GM12892 (cell line): ENCODE data around the gene ABCC4.

Experiments used
- DNase-seq: peaks from one replicate; pipeline ENCODE4 v3.0.0; 2011; ENCODE audit not compliant: insufficient read length
- FAIRE-seq: peaks from 2 replicates; lab custom pipeline; 2011; peaks lifted over from hg19 to GRCh38; lab: Jason Lieb, UNC
- POLR2A ChIP-seq: IDR thresholded peaks from 2 replicates; pipeline ENCODE4 v1.6.1; 2011; ENCODE audit warnings: low read depth, low read length, control low read depth
- POLR2AphosphoS5 ChIP-seq: IDR thresholded peaks from 2 replicates; pipeline ENCODE4 v1.6.1; 2011; ENCODE audit warnings: low read depth, low read length, control low read depth
- TAF1 ChIP-seq: IDR thresholded peaks from 2 replicates; pipeline ENCODE4 v1.6.1; 2011; ENCODE audit warnings: low read depth, mild to moderate bottlenecking, control low read depth, low read length, borderline replicate concordance

The ABCC4 gene

GRCh38 chr13:95251641-95252040, 49.6 kb downstream of the ABCC4 start:
- FAIRE-seq, result peak; percentile 21
- no peak for TF ChIP-seq POLR2A
- TF ChIP-seq POLR2AphosphoS5, result no peak; the same call in 1 of the 2 replicates
- no peak for TF ChIP-seq TAF1
- DNase-seq, result no peak

GRCh38 chr13:95250961-95251360, 50.3 kb downstream of the ABCC4 start:
- DNase-seq (no peak), FAIRE-seq (no peak)
- no peak for TF ChIP-seq POLR2A
- no peak for TF ChIP-seq POLR2AphosphoS5
- no peak for TF ChIP-seq TAF1

DNA sequence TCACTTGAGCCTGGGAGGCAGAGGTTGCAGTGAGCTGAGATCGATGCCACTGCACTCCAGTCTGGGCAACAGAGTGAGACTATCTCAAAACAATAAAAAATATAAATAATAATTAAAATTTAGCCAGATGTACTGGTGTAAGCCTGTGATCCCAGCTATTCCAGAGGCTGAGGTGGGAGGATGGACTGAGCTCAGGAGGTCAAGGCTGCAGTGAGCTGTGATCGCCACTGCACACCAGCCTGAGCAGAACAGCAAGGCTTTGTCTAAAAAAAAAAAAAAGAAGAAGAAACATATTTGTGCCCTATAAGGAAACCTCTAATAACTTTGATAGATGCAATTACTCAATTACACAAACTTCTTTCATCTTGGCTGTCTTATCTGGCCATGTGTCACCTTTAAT, 52.3 kb downstream of the ABCC4 start:
- FAIRE-seq (no peak), DNase-seq (no peak)
- TF ChIP-seq POLR2AphosphoS5 (no peak), TAF1 (no peak), POLR2A (no peak)

DNA sequence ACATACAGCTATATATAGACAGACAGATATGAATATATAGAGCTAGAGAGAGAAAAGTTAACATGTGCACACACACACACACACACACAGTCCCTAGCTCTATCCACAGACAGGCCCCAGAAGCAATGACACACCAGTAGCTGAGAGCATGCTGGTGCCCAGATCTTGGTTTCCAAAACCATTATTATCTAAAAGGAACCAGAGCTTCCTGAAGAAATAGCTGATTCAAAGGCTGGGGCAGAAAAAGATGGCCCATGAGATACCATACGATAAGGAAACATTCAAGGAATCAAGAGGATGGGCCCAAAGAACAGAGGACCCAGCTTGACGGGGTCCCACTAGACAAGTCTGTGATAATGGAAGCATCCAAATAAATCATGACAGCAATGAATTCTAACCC, 53.4 kb downstream of the ABCC4 start:
- DNase-seq (no peak), FAIRE-seq (no peak)
- TF ChIP-seq TAF1, result no peak
- no peak for TF ChIP-seq POLR2A
- TF ChIP-seq POLR2AphosphoS5, result no peak

DNA sequence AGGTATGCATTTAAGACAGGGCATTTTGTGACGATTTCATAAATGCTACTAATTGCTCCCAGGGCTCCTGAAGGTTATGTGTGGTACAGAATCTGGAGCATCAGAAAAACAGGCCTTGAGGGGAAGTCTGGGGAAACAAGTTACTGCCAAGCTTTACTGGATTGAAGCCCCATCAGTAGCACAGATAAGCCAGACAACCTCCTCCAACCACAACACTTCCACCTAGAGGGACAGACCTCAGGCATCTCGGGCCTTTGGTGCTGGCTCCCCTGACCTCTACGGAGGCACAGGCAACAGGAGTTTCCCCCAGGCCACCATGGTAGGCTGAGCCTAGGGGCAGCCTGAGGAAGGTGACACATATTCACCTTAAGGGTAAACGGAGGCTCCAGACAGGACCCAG, 54.1 kb downstream of the ABCC4 start:
- FAIRE-seq (no peak), DNase-seq (no peak)
- no peak for TF ChIP-seq TAF1
- no peak for TF ChIP-seq POLR2AphosphoS5
- no peak for TF ChIP-seq POLR2A

- FAIRE-seq (peak; percentile 48), DNase-seq (no peak)
- no peak for TF ChIP-seq TAF1
- TF ChIP-seq POLR2A, result no peak
- no peak for TF ChIP-seq POLR2AphosphoS5
Observed at GRCh38 chr13:95246292-95247082, 54.8 kb downstream of the ABCC4 start.

DNA sequence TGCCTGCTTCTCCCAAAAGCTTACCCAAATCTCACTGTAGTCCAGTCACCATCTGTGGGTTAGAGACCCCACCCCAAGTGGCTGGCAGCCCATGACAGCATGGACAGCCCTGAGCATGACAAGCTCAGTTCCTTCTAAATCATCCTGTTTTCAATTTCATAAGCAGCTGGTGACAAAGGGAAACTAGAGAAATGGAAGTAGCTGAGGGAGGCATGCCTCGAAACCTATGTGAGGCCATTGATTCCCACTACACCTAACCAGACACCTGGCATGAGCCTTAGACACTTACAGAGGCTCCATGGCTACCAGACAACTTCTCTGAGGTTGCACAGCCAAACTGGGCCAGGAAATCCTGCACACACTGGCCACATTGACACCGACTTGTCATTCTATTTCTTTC, 56.2 kb downstream of the ABCC4 start:
- FAIRE-seq (peak; percentile 36), DNase-seq (no peak)
- no peak for TF ChIP-seq TAF1
- TF ChIP-seq POLR2A, result no peak
- TF ChIP-seq POLR2AphosphoS5, result no peak

- FAIRE-seq, result no peak
- no peak for DNase-seq
- no peak for TF ChIP-seq POLR2A
- TF ChIP-seq TAF1, result no peak
- no peak for TF ChIP-seq POLR2AphosphoS5
Observed at GRCh38 chr13:95243207-95243606, 58.0 kb downstream of the ABCC4 start.

GRCh38 chr13:95241321-95241720, 59.9 kb downstream of the ABCC4 start:
- TF ChIP-seq POLR2AphosphoS5 (no peak), TAF1 (no peak), POLR2A (no peak)
- DNase-seq (no peak), FAIRE-seq (no peak)

DNA sequence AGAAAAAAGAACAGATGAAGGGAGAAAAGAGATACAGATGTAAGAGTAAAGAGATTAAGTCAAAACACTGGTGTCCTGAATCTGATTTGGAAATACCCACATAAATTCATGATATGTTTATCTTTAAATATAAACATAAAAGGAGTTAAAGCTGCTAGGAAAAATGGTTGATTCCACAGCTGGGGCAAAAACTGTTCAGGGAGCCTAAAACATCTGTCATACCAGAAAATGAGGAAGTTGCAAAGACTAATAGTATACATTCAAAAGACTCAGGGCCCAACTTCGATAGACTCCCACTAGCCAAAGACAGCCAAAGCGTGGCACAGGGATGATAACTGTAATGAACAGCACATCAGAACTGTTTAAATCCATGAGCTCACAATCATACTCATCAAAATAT, 62.0 kb downstream of the ABCC4 start:
- no peak for TF ChIP-seq POLR2AphosphoS5
- TF ChIP-seq POLR2A, result no peak
- no peak for TF ChIP-seq TAF1
- DNase-seq, result no peak
- no peak for FAIRE-seq

- TF ChIP-seq POLR2A (no peak), TAF1 (no peak), POLR2AphosphoS5 (no peak)
- DNase-seq (no peak), FAIRE-seq (no peak)
Observed at GRCh38 chr13:95237310-95237870, 63.9 kb downstream of the ABCC4 start.

DNA sequence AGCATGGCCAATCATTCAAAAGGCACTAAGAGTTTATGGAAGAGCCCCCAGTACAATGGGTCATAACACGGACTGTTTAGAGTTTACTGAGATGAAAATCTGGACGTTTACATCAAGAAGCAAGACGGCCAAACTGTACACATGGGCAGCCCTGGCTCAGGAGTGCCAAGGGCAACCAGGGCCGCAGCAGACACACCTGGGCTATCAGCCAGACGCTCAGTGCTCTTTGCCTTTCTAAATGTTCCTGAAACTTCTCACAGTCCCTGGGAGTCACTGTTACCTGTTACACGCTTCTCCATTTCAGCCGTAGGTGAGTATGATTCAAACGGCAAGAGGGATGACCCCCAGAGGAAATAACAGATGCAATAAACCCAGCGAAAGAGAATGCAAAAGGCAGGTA, 64.5 kb downstream of the ABCC4 start:
- FAIRE-seq (peak; percentile 67), DNase-seq (no peak)
- TF ChIP-seq POLR2AphosphoS5 (no peak), TAF1 (no peak), POLR2A (no peak)
